ENCODE measurements around the gene DAB2IP. TPM values are rescaled to one million over a fixed set of nuclear protein-coding genes. Genes with fewer than 3 reads are reported as not detected.

Gene DAB2IP
- total RNA-seq (2022; extraction: Qiagen RNA extraction; ENCODE audit: low read depth), result 12.7 to 14.5 TPM (median 13.3 TPM) in 5 replicates

DNA sequence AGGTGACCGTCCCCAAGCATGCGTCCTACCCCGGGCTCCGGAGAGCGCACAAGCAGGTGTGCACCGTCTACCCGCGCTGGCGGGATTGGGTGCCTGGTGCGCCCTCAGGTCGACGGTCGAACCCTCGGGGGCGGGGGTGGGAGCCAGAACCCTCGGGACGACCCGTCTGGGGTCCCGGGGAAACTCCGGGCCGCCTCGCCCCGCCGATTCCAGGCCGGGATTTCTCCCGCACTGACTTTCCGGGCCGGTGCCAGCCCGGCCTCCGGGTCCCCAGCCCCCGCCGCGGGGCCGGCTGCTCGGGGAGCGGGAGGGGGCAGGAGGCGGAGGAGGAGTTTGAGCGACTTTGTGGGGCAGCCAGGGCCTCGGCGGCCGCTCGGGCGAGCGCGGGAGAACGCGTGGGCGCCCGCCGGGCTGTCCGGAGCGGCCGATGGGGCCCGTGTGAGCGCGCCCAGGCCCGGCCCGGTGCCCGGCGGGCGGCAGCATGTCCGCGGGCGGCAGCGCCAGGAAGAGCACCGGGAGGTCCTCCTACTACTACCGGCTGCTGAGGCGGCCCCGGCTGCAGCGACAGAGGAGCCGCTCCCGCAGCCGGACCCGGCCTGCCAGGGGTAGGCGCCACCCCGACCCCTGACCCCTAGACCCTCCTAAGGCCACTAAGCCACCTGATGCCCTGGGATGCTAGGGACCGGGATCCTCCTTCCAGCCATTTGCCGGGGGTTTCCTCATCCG, at the start of gene DAB2IP:
DAB2IP (plus strand) TSS at position 340 of the 726 bp plus-strand sequence; CDS start at position 482, 142 bp downstream.

Other genes with a start within 250 kb of the DAB2IP start
- gene GGTA1, start 151.8 kb upstream of the DAB2IP start, total RNA-seq (2022; extraction: Qiagen RNA extraction; ENCODE audit: low read depth), result not detected in 5 replicates

Data from A549 treated with DMSO at 1 μM for 4 hours (cell line).